GM12878 (cell line): ENCODE data around the gene POLR3A. TPM values are rescaled to one million over a fixed set of nuclear protein-coding genes. Genes with fewer than 3 reads are reported as not detected.

Experiments
- ATAC-seq: fragments of 200-7000 bp; cut with Tn5 transposase; 3 replicates; pipeline ENCODE4 v1.9.1; 2020; ENCODE audit warnings: mild to moderate bottlenecking, moderate library complexity
- BruUV-seq: library from RNA; stranded (reverse); fragments of 400-500 nt; replicated peaks from 2 replicates; lab custom pipeline; 2021; lab: Mats Ljungman, UMichigan
- CTCF ChIA-PET: fragments of 300-600 bp; sonication (Branson Sonifier 250); formaldehyde crosslinking; extraction: SDS; loops from one replicate; lab custom pipeline; 2021; ENCODE audit warnings: inconsistent platforms; lab: Yijun Ruan, JAX
- POLR2A ChIA-PET: fragments of 350-600 bp; formaldehyde crosslinking; extraction: SDS; loops from one replicate; lab custom pipeline; 2021; ENCODE audit warnings: inconsistent platforms; lab: Charles Lee
- RAD21 ChIA-PET: fragments of 300-600 bp; sonication (Branson Sonifier 250); formaldehyde crosslinking; loops from one replicate; lab custom pipeline; 2023; ENCODE audit warnings: antibody characterized with exemption; ENCODE audit not compliant: unreplicated experiment; lab: Charles Lee
- SMC1A ChIA-PET: fragments of 300-600 bp; sonication (Branson Sonifier 250); formaldehyde crosslinking; loops from one replicate; lab custom pipeline; 2023; ENCODE audit not compliant: unreplicated experiment, uncharacterized antibody; lab: Charles Lee
- DNase-seq: peaks from one replicate; pipeline ENCODE4 v3.0.0-alpha.2; 2011; ENCODE audit warnings: low read depth, low spot score
- FAIRE-seq: peaks from 3 replicates; lab custom pipeline; 2011; peaks lifted over from hg19 to GRCh38; lab: Jason Lieb, UNC
- H2AFZ ChIP-seq: 2 replicates; pipeline ENCODE4 v1.6.0; 2011; ENCODE audit warnings: low read depth, low read length, control low read depth; ENCODE audit not compliant: control insufficient read depth
- H3K27ac ChIP-seq: 2 replicates; pipeline ENCODE4 v1.5.1; 2011; ENCODE audit warnings: control low read depth; ENCODE audit not compliant: control insufficient read depth, insufficient read depth
- H3K27me3 ChIP-seq, 2 experiments: replicated peaks in 1 of 2; 2 replicates each; pipeline versions ENCODE4 v1.6.0 to v1.6.1; 2011; ENCODE audit warnings: low read length in 1 of 2; ENCODE audit not compliant: control insufficient read depth in 2 of 2, insufficient read depth in 2 of 2
- H3K36me3 ChIP-seq, 2 experiments: 2 replicates each; pipeline ENCODE4 v1.5.1; 2011; ENCODE audit warnings: low read length in 1 of 2; ENCODE audit not compliant: control insufficient read depth in 2 of 2, insufficient read depth in 2 of 2
- H3K4me1 ChIP-seq: 2 replicates; pipeline ENCODE4 v1.6.1; 2011; ENCODE audit warnings: mild to moderate bottlenecking, low read length, moderate library complexity, mixed read lengths; ENCODE audit not compliant: control insufficient read depth, insufficient read depth
- H3K4me2 ChIP-seq: 2 replicates; pipeline ENCODE4 v1.6.0; 2011; ENCODE audit warnings: control low read depth; ENCODE audit not compliant: control insufficient read depth, insufficient read depth
- H3K4me3 ChIP-seq: fragments of 200-600 bp; sonication (generic); 2 replicates; pipeline ENCODE4 v1.5.1; 2016
- H3K79me2 ChIP-seq: 2 replicates; pipeline ENCODE4 v1.6.0; 2011; ENCODE audit warnings: low read length; ENCODE audit not compliant: control insufficient read depth, insufficient read depth
- H3K9ac ChIP-seq: 2 replicates; pipeline ENCODE4 v1.8.0; 2011; ENCODE audit warnings: low read length, control low read depth, mixed read lengths; ENCODE audit not compliant: control insufficient read depth, insufficient read depth
- H3K9me3 ChIP-seq: replicated peaks from 3 replicates; pipeline ENCODE4 v1.5.1; 2011; ENCODE audit warnings: mild to moderate bottlenecking, low read length; ENCODE audit not compliant: control insufficient read depth, insufficient read depth
- H4K20me1 ChIP-seq: 2 replicates; pipeline ENCODE4 v1.6.0; 2011; ENCODE audit not compliant: control insufficient read depth, insufficient read depth
- ATF7 ChIP-seq: fragments of 450-650 bp; IDR thresholded peaks from 2 replicates; pipeline ENCODE4 v1.6.1; 2016; ENCODE audit warnings: low read depth, mild to moderate bottlenecking
- BHLHE40 ChIP-seq, 2 experiments: fragments of 450-650 bp in 1 of 2; IDR thresholded peaks; 2 replicates each; pipeline ENCODE4 v1.6.1; 2011 to 2017; ENCODE audit warnings: low read depth in 2 of 2, borderline replicate concordance in 1 of 2, improper control_type of control experiment in 1 of 2, low read length in 1 of 2, mild to moderate bottlenecking in 1 of 2
- CBX5 ChIP-seq: sonication (generic); IDR thresholded peaks from 2 replicates; pipeline ENCODE4 v1.6.1; 2016; ENCODE audit warnings: low read depth, moderate library complexity, mild to moderate bottlenecking, inconsistent platforms
- CHD2 ChIP-seq: IDR thresholded peaks from 2 replicates; pipeline ENCODE4 v1.6.1; 2011; ENCODE audit warnings: low read depth, low read length, improper control_type of control experiment, borderline replicate concordance
- KAT2A ChIP-seq: conservative IDR thresholded peaks from 2 replicates; pipeline ENCODE4 v1.6.1; 2011; ENCODE audit warnings: low read depth, low read length; ENCODE audit not compliant: control insufficient read depth
- KLF5 ChIP-seq: fragments of 450-650 bp; IDR thresholded peaks from 2 replicates; pipeline ENCODE4 v1.6.1; 2014; ENCODE audit warnings: mild to moderate bottlenecking; ENCODE audit not compliant: partially characterized antibody
- NFIC ChIP-seq: IDR thresholded peaks from 2 replicates; pipeline ENCODE4 v1.6.1; 2012; ENCODE audit warnings: low read depth, mild to moderate bottlenecking, inconsistent platforms, low read length, moderate library complexity
- PAX5 ChIP-seq: IDR thresholded peaks from 2 replicates; pipeline ENCODE4 v1.6.1; 2011; ENCODE audit warnings: low read depth, low read length, borderline replicate concordance
- POLR2AphosphoS5 ChIP-seq: IDR thresholded peaks from 2 replicates; pipeline ENCODE4 v1.6.1; 2011; ENCODE audit warnings: mild to moderate bottlenecking, low read length, inconsistent platforms
- RB1 ChIP-seq: fragments of 450-650 bp; formaldehyde crosslinking; IDR thresholded peaks from 2 replicates; pipeline ENCODE4 v1.6.1; 2017; ENCODE audit warnings: mild to moderate bottlenecking, borderline replicate concordance
- RELA ChIP-seq: fragments of 450-650 bp; IDR thresholded peaks from 2 replicates; pipeline ENCODE4 v1.8.0; 2014; ENCODE audit warnings: borderline replicate concordance; ENCODE audit not compliant: partially characterized antibody
- RFX5 ChIP-seq: IDR thresholded peaks from 2 replicates; pipeline ENCODE4 v1.6.1; 2011; ENCODE audit warnings: low read depth, low read length, improper control_type of control experiment
- SMAD5 ChIP-seq: IDR thresholded peaks from 2 replicates; pipeline ENCODE4 v1.6.1; 2016; ENCODE audit warnings: antibody characterized with exemption, low read depth
- SMARCA5 ChIP-seq: fragments of 450-650 bp; IDR thresholded peaks from 2 replicates; pipeline ENCODE4 v1.6.1; 2017; ENCODE audit warnings: mild to moderate bottlenecking
- SP1 ChIP-seq: IDR thresholded peaks from one replicate; pipeline ENCODE4 v1.6.1; 2011; ENCODE audit warnings: low read depth, low read length
- STAT1 ChIP-seq: fragments of 450-650 bp; conservative IDR thresholded peaks from 2 replicates; pipeline ENCODE4 v1.6.1; 2014; ENCODE audit warnings: antibody characterized with exemption, mild to moderate bottlenecking
- ZNF207 ChIP-seq: fragments of 450-650 bp; IDR thresholded peaks from 2 replicates; pipeline ENCODE4 v1.6.1; 2014; ENCODE audit warnings: antibody characterized with exemption, mild to moderate bottlenecking, borderline replicate concordance
- ZNF622 ChIP-seq: fragments of 450-650 bp; IDR thresholded peaks from 2 replicates; pipeline ENCODE4 v1.6.1; 2017; ENCODE audit warnings: mild to moderate bottlenecking, inconsistent platforms
- WGBS: methylation state at CpG from one replicate; pipeline ENCODE4 v1.1.6; 2016; ENCODE audit warnings: low lambda C conversion rate; ENCODE audit not compliant: insufficient replicate concordance, insufficient coverage; ENCODE audit errors: missing lambda C conversion rate; 5-methylcytosine and 5-hydroxymethylcytosine counted together
- in situ Hi-C: fragments of 300-500 bp; cut with MboI; formaldehyde crosslinking; loops from 9 replicates; pipeline ENCODE4 v1.14.3; 2018; ENCODE audit warnings: mixed read lengths
- intact Hi-C: fragments of 100-400 bp; cut with micrococcal nuclease; formaldehyde crosslinking; loops from one replicate; pipeline ENCODE4 v1.14.2; 2022; ENCODE audit not compliant: unreplicated experiment
- polyA plus RNA-seq, 11 experiments: library from polyadenylated mRNA; depleted of rRNA in 4 of 11; unstranded in 6 of 11; stranded (reverse) in 5 of 11; fragments of >200 nt; fragmentation: Nextera tagmentation in 4 of 11; fragmentation: Illumina TruSeq in 1 of 11; extraction: Ambion mirVana in 4 of 11; extraction: Trizol in 1 of 11; gene quantifications; 1 replicate in 1 of 11; 2 replicates in 10 of 11; pipeline versions ENCODE4 v1.2.1 to v1.2.3, GENCODE V29; 2011 to 2016; ENCODE audit warnings: inconsistent platforms in 2 of 11, missing spikeins in 2 of 11, low read depth in 1 of 11
- total RNA-seq, 4 experiments: library from RNA; depleted of rRNA in 3 of 4; stranded (reverse); fragments of >200 nt in 3 of 4; fragmentation: Illumina TruSeq in 1 of 4; extraction: Trizol in 1 of 4; gene quantifications; 2 replicates each; pipeline versions ENCODE4 v1.2.1 to v1.2.3, GENCODE V29; 2013 to 2021
- TF ChIP-seq, protein P1 (sequence below): fragments of 450-650 bp; conservative IDR thresholded peaks from 2 replicates; pipeline ENCODE4 v1.6.1; 2017; ENCODE audit warnings: mild to moderate bottlenecking, moderate library complexity
- TF ChIP-seq, protein P2 (sequence below): fragments of 450-650 bp; IDR thresholded peaks from 2 replicates; pipeline ENCODE4 v1.6.1; 2016; ENCODE audit warnings: mild to moderate bottlenecking
- TF ChIP-seq, protein P3 (sequence below): IDR thresholded peaks from 2 replicates; pipeline ENCODE4 v1.6.1; 2012; ENCODE audit warnings: low read depth, low read length, improper control_type of control experiment

POLR3A gene
- total and polyA plus RNA-seq, 10 of the 15 experiments (the other 5 are each of a cell fraction or from before 2014, with no cell fraction given) = 5.4 to 20.4 (median 14.4) TPM

DNA sequence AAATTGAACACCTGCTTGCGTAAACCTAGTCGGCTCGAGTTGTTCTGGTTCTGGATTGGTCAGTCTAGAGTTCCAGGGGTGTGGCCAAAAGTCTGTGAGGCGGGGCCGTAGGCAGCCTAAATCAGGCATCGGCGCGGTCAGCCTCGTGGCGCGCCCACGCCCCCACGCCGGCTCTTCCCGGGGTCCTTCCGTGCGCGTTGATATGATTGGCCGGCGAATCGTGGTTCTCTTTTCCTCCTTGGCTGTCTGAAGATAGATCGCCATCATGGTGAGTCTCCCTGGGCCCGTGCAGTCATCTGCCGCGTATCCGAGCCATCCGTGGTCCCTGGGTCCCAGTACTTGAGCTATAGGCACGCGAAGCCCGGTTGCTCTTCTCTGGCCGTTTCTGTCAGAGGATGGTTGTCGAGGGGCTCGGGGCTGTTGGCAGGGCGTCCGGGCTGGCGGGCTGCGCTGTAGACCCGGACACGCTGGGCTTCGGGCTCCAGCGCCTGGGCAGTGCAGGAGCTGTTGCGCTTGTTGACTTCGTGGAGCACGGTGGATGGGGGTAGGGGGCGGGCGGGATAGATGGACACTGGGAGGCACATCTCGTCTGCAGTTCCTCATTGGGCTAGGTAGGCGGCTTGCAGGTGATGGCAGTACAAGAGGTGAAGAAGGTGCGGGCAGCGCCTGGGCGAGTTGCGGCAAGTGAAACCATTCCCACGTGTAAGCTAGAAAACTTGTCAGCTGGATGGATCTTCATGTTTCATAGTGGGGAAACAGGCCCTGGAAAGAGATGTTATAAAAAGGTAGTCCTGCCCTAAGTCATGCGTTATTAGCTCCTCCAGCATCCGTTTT lies 4.5 kb upstream of the POLR3A start, which contains the start of gene RPS24:
Gene RPS24, plus strand, starts transcription at position 227 of the 834 bp plus-strand sequence. Its CDS starts 39 bp downstream, at position 266.
- CTCF ChIA-PET = no interaction called here
- RAD21 ChIA-PET = interaction anchor here (1.0 kb wide), 1 partner anchor 13 kb away, joined by 3 read pairs; no protein-coding TSS in a partner anchor
- TF ChIP-seq SMARCA5 (peak; percentile 78; the same call in 1 of the 2 replicates), ZNF622 (no peak), RFX5 (peak; percentile 66; the same call in 1 of the 2 replicates), SP1 (peak; percentile 73), NFIC (no peak), STAT1 (peak; percentile 93; the same call in 1 of the 2 replicates), KLF5 (peak; percentile 84), CHD2 (no peak; the same call in 1 of the 2 replicates), ATF7 (no peak; the same call in 1 of the 2 replicates), BHLHE40 (IDR thresholded peaks at IDR 0.05; ENCODE audit: borderline replicate concordance in 1 of 2, low read depth in 2 of 2, low read length in 1 of 2) (peak in 1 of 2 experiments; percentile 74; a peak in 1 of 4 replicates), CBX5 (no peak), RB1 (peak; percentile 91; the same call in 1 of the 2 replicates), SMAD5 (peak; percentile 98), POLR2AphosphoS5 (peak; percentile 100), KAT2A (no peak), PAX5 (peak; percentile 54; the same call in 1 of the 2 replicates), RELA (peak; percentile 64), ZNF207 (peak; percentile 83; the same call in 1 of the 2 replicates)
- TF ChIP-seq, protein P1, sequence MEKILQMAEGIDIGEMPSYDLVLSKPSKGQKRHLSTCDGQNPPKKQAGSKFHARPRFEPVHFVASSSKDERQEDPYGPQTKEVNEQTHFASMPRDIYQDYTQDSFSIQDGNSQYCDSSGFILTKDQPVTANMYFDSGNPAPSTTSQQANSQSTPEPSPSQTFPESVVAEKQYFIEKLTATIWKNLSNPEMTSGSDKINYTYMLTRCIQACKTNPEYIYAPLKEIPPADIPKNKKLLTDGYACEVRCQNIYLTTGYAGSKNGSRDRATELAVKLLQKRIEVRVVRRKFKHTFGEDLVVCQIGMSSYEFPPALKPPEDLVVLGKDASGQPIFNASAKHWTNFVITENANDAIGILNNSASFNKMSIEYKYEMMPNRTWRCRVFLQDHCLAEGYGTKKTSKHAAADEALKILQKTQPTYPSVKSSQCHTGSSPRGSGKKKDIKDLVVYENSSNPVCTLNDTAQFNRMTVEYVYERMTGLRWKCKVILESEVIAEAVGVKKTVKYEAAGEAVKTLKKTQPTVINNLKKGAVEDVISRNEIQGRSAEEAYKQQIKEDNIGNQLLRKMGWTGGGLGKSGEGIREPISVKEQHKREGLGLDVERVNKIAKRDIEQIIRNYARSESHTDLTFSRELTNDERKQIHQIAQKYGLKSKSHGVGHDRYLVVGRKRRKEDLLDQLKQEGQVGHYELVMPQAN = peak; percentile 89
- TF ChIP-seq, protein P2, sequence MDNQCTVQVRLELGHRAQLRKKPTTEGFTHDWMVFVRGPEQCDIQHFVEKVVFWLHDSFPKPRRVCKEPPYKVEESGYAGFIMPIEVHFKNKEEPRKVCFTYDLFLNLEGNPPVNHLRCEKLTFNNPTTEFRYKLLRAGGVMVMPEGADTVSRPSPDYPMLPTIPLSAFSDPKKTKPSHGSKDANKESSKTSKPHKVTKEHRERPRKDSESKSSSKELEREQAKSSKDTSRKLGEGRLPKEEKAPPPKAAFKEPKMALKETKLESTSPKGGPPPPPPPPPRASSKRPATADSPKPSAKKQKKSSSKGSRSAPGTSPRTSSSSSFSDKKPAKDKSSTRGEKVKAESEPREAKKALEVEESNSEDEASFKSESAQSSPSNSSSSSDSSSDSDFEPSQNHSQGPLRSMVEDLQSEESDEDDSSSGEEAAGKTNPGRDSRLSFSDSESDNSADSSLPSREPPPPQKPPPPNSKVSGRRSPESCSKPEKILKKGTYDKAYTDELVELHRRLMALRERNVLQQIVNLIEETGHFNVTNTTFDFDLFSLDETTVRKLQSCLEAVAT = peak; percentile 93
- TF ChIP-seq, protein P3, sequence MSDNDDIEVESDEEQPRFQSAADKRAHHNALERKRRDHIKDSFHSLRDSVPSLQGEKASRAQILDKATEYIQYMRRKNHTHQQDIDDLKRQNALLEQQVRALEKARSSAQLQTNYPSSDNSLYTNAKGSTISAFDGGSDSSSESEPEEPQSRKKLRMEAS = peak; percentile 78

More for the DNA sequence above, 4.5 kb upstream of the POLR3A start, which contains the start of gene RPS24:
- SMC1A ChIA-PET = no interaction called here
- Histone ChIP-seq H4K20me1 (peaks cover 11% of the 10 kb centered on the region), H3K4me2 (peak within 1 kb of the TSS; percentile 94), H3K4me1 (peaks cover 7% of the 10 kb centered on the region), H2AFZ (peak within 1 kb of the TSS; percentile 94), H3K79me2 (peaks cover 57% of the 10 kb centered on the region), H3K27me3 (no peaks in the 10 kb centered on the region), H3K27ac (peak within 1 kb of the TSS; percentile 88), H3K36me3 (peaks cover 18 to 29% of the 10 kb centered on the region in 2 experiments), H3K9ac (peak within 1 kb of the TSS; percentile 94), H3K4me3 (peak within 1 kb of the TSS; percentile 95), H3K9me3 (no peaks in the 10 kb centered on the region)
- ATAC-seq (peak; percentile 88), DNase-seq (peak; percentile 89), FAIRE-seq (peak; percentile 96)
- intact Hi-C loops = no loop called here
- BruUV-seq = no TSS peak
- POLR2A ChIA-PET = interaction anchor here (0.9 kb wide), 1 partner anchor 8 kb away, joined by 3 read pairs; no protein-coding TSS in a partner anchor
- in situ Hi-C loops = no loop called here
- WGBS = 1% methylated on average over 54 of the region's 55 CpGs
